ENCODE results near the gene AGMO.

GRCh38 chr7:15433151-15433550 is 128.7 kb downstream of the AGMO start:
- TF ChIP-seq POLR2A (IDR thresholded peaks at IDR 0.05) = no peak
- TF ChIP-seq, protein P1, sequence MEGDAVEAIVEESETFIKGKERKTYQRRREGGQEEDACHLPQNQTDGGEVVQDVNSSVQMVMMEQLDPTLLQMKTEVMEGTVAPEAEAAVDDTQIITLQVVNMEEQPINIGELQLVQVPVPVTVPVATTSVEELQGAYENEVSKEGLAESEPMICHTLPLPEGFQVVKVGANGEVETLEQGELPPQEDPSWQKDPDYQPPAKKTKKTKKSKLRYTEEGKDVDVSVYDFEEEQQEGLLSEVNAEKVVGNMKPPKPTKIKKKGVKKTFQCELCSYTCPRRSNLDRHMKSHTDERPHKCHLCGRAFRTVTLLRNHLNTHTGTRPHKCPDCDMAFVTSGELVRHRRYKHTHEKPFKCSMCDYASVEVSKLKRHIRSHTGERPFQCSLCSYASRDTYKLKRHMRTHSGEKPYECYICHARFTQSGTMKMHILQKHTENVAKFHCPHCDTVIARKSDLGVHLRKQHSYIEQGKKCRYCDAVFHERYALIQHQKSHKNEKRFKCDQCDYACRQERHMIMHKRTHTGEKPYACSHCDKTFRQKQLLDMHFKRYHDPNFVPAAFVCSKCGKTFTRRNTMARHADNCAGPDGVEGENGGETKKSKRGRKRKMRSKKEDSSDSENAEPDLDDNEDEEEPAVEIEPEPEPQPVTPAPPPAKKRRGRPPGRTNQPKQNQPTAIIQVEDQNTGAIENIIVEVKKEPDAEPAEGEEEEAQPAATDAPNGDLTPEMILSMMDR (IDR thresholded peaks at IDR 0.05) = no peak
